Measurements from ENCODE around the gene NEO1.

NEO1 gene

DNA sequence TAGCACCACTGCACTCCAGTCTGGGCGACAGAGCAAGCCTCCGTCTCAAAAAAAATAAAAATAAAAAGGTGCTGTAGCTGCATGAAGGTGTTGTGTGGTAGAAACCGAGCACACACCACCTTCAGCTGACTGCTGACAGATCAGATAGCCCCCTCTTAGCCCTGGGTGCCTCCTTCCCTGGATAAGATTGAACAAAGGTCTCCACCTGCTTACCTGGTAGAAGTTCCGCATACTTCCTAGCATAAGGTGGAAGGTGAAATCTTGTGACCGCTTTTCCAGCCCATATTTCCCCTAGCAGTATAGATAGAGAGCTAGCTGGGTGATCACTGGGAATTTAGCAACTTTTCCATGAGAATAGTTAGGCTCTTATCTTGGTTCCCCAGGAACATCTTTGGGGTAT lies 18.7 kb upstream of the NEO1 start:
- DNase-seq = no peak

DNA sequence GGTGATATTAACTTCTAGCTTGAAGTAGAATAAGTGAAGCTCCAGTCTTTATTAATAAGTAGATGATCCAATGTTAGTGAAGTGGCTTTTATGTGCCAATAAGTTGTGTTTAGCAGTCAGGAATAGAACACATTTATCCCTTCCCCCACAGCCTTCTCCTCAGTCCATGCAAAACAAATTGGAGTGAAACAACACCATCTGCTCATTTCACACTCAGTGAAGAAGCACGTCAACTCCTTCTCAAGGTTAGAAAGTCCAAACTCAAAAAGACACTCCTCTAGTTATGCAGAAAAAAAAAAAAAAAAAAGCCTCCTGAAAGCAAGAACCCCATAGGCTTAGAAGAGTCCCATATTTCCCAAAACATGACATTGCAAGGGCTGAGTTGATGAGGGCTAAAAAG lies 18.0 kb upstream of the NEO1 start:
- no peak for DNase-seq

DNA sequence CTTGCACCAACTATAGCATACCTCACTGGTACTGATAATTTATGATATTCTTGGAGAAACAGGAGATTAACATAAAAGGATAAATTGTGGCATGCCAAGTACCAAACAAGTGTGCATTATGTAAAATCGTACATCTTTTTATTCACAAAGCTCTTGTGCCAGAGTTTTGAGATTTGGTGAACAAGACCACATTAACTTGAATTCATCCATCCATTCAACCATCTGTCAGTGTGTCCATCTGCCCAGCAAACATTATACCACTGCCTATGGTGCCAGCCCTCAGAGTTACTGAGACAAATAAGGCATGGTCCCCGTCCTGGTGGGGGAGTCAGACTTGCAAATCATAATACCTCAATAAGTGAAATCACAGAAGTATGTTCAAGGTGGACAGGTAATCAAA lies 17.0 kb upstream of the NEO1 start:
- DNase-seq = no peak

DNA sequence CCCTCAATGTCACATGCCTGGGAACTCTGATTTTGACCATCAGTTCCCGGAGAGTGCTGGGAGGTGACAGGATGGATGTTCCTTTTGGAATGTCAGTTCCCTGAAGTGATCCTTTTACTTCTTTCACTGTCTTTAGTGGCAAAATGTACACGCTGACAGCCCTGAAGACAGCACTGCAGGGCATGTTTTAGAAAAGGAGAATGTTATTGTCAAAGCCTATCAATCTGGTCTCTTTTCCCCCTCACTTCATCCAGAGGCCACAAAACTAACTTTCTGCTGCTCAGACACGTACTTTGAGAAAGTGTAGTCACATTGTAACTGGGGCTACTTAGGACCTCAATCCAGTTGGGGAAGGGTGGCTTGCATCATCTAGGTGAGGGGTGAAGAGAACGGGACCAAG lies 14.0 kb upstream of the NEO1 start:
- DNase-seq = no peak

DNA sequence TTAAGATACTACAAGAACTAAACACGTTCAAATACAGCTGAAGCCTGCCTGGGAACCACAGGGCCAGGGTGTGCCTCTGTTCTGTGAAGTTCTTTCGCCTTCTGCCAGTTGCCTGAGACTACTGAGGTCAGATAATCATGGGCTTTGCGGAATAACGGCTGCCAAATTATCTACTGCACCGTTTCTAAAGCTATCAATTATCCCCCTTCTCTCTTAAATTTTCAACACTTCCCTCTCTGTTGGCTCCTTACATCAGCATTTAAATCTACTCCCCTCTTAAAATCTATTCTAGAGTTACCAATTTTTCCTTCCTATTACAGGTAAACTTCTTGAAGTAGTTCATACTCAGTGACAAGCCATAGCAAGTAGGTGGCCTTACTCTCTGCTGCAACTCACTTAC lies 6.2 kb upstream of the NEO1 start:
- peak; percentile 55 for DNase-seq

DNA sequence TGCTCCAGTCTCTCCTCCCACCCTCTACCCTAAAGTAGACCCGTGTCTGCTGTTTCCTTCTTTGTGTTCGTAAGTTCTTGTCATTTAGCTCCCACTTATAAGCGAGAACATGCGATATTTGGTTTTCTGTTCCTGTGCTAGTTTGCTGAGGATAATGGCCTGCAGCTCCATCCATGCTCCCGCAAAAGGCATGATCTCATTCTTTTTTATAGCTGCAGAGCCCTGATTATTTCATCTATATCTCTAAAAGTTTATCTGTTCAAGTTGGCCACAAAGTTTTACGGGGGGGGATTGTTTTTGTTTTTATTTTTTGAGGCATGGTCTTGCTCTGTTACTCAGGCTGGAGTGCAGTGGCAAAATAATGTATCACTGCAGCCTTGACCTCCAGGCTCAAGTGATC lies 4.4 kb upstream of the NEO1 start:
- no peak for DNase-seq

DNA sequence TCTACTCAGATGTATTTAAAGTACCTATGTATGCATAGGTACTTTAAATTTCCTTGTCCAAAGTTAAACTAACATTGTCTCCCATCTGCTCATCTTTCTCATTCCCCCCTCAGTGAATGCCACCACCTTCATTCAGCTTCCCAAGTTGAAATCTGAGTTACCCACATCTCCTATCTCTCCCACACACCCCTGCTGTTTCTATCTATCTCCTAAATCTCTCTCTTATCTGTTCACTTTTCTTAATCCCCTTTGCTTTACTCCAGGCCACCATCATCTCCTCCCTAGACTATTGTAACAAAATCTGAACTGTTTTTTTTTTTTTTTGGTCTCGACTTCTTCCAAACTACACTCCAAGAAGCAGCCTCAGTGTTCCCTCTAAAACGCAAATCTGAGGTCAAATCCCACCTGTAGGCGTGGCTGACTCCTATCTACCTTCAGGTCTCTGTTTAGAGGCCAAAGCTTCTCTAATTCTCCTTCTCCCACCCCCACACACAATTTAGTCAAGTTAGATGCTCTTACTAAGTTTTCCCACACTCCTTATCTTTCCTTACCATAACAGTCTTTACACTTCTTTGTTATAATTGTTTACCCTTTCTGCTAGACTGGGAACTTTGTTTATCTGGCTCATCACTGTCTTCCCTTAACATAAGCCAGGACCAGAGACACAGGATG lies 3.5 kb upstream of the NEO1 start:
- DNase-seq = no peak

DNA sequence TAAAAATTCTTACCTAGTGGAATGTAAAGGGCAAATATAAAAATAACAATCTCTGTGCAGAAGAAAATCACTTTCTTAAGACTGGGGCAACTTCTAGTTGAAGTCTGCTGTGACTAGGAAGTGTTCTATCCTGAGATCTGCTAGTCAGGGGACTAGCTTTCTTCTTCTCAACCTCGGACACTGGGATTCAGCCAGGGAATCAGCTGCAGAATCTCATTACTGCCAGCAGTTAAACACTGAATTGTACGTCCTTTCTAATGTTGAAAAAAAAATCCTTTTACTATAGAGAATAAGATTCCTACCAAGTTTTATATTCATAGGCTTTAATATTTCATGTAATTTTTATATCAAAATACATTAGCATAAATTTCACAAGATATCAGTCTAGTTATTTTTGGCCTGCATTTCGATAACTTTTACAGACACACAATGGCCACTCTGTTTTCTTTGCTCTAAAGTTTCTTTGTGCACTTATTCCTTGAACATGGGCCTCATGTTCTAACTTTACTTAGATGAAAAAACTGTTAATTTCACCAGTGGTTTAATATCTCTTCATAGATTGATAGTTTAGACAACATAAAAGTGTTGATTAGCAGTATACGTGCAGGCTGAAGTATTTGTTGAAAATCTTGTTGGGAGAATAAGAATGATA lies 2.6 kb upstream of the NEO1 start:
- DNase-seq = no peak

DNA sequence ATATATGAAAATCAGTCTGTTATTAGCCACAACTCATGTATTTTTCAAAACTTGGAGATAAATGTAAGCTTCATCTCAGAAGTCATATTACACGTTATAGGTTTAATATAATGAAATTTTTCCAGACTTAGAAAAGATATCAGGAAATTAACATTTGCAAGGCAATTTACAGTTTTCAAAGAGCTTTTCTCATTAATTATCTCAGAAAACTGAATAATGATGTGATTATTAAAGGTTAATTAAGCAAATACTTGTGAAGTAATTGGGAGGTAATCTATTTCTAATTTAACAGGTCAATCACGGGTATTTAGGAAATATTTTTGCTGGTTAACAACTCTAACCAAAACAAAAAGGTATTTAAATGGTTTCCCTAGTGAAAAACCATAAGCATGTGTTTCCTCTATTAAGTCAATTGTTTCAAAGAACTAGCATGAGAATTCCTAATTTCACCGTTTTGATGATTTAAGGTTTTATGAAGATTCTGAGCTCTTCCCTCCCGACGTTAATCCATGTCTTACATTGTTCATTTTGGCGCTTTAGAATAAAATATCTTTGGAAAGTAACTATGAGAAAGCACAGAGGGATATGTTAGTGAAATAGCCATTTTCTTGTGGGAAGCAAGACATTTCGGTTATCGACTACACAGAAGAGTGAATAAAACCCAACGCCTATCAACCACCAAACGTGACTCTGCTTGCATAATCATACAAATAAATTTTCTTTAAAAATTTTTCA lies 1.5 kb upstream of the NEO1 start:
- no peak for DNase-seq

DNA sequence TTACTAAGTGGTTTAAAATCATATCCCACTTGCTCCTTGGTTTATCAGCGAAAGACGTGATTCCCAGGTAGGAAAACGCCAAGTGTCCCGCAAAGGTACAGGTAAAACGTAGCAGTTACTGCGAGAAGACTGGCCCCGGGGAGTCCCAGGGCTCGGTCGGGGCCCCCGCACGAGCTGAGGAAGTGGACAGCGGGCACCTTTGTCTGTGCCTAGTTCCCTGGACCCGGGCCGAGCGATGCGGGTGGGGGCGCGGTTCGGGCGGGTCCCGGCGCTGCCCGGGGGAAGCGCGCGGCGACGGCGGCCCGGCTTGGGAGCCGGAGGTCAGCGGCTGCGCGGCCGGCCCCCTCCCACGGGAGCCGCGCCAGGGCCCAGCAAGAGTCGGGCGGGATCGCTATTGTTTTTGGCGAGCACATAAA lies 864 bp upstream of the NEO1 start:
- DNase-seq = no peak

DNA sequence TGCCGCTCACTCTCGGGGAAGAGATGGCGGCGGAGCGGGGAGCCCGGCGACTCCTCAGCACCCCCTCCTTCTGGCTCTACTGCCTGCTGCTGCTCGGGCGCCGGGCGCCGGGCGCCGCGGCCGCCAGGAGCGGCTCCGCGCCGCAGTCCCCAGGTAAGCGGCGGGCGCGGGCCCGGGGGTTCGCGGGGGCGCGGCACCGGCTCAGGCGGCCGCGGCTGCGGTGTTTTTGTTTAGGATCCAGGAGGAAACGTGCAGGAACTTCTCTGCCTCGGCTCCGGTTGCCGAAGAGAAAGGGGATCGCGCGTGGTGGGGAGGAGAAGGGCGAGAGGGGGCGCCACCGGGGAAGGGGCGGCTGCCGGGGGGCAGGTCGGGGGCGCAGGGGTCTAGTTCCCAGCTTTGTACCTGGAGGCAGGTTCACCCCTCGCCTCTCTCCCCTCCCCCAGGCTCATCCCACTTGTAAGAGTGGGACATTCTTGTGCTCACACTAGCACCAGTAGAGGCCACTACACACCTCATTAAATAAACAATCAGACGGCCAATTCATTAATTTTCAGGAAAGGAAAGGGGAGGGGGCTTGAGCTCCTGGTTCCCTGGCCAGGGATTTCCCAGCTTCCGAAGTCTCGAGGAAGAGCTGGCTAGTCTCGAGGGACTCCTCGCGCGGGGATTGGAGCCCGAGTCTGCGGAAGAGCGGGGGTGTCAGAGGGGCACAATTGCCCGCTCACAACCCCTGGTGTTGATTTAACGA lies 562 bp downstream of the NEO1 start:
- DNase-seq = peak; percentile 71

DNA sequence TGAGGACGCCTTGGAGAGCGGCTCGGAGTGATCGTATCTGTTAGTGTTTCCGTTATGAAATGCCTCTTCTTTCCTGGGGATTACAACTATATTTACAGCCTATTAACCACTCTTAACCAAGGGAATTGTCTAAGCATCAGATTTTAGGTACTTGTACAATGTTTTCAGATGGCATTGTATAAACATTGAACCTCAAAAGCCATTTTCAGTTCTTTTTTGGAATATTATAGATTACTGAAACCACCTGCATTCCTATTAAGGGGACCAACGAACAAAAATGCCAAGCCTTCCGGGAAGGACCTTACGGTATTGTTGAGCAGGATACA lies 1.1 kb downstream of the NEO1 start:
- no peak for DNase-seq

DNA sequence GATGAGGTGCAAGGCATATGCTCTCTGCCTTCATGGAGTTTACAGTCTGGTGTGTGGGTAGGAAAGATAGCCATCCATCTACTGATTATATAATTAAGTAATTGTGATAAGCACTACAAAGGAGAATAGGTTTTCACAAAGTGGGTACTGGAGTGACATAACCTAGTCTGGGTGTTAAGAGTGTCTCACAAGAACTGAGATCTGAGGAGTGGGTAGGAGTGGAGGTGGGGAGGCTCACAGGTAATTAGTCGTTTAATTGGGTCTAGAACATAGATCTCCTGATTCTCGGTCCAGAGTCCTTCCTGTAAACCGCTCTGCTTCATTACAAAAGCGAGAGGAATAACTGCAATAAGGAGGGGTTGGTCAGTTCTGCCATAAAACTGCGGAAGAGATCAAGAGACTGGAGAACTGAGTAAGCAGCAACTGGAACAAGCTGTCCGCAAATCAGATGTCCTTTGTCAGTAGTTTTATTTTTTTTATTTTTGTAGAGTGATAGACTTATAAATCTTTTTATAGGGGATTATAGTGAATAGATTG lies 2.2 kb downstream of the NEO1 start:
- no peak for DNase-seq

DNA sequence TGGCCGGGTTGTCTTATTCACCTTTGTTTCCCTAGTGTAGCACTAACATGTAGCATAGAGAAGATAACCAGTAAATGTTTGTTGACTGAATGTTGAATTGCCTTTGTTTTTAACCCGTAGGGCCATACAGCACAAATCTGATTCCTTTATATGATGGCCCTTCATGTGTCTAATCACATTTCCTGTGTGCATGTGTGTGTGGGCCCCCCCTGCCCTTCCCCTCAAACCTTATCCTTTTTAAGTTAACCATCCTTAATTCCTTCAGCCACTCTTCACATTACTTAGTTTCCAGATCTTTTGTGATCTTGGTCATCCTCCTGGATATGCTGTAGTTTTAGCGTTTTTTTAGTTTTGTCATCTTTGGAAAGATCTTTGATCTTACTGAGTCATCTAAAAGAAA lies 4.2 kb downstream of the NEO1 start:
- DNase-seq = no peak

DNA sequence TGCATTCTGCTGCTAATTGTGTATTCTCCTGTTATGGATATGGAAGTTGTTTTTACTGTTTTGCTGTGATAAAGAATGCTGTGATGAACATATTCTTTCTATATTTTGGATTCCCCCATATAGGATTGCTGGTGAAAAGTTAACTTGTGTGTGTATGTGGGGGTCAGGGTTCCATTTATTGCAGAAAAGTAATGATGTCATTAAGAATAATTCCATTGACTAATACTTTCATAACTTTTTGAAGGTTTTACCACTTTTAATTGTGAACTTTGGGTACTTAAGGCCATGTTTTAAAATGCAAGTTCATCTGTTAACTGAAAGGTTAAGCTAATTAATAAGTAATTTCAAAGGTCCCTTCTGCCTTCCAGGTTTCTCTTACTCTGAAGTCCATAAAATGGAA lies 6.2 kb downstream of the NEO1 start:
- no peak for DNase-seq

DNA sequence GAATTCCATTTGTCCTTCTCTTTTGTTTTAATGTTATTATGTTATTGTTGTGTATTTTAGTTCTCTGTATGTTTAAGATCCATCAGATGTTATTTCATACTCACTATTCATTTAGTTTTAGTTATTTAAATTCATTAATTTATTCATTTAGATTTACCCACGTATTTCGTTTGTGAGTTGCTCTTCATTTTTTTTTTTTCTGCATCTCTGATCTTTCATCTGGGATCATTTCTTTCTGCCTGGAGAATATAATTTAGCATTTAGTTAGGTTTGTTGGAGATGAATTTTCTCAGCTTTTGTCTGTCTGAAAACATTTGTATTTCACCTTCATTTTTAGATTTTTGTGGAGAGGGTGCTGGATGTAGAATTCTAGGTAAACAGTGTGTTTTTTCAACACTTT lies 12.9 kb downstream of the NEO1 start:
- DNase-seq = no peak

DNA sequence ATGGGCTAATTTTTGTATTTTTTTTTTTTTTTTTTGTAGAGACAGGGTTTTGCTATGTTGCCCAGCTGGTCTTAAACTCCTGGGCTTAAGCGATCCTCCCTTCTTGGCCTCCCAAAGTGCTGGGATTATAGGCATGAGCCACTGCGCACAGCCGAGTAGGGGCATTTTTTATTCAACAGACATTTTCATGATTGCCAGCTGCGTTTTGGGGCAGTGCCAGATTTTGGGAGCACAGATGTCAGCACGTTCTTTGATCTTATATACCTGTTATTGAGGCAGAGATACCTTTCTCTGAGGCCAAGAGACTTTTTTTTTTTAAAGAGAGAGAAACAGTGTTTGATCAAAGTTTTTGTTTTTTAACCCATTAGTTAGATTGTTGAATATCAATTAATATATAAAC lies 16.8 kb downstream of the NEO1 start:
- DNase-seq = no peak

DNA sequence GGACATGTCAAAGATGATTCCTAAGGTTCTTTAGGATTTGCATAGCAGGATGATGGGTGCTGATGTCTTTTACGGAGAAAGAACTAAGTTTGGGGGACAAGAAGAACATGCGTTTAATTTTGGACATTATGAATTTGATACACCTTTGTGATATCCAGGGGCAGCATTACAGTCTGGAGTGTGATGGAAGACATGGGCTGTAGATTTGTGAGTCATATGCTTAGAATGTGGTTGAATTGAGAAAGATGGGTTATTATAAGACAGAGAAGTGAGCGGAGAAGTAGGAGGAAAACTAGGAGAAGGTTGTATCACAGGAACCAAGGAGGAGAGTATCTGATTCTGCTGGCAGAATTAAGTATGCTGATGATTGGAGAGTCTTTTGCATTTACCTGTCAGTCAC lies 20.6 kb downstream of the NEO1 start:
- no peak for DNase-seq

DNA sequence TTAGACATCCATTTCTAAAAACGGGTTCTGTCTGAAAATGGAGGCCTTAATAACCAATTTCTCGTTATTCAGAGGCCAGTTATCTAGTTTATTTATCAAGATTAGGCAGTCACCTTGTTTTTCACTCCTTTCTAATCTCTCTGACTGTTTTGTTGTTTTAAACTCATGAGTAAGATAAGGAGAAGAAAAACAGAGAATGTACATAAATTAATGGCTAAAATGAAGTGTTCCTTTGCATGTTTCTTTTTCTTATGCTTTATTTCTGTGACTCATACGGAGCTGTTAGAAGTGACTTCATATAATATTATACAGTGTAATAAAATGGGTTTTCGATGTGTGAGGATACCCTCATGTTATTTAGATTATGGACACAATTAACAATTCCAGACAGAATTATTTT lies 22.0 kb downstream of the NEO1 start:
- DNase-seq = no peak

DNA sequence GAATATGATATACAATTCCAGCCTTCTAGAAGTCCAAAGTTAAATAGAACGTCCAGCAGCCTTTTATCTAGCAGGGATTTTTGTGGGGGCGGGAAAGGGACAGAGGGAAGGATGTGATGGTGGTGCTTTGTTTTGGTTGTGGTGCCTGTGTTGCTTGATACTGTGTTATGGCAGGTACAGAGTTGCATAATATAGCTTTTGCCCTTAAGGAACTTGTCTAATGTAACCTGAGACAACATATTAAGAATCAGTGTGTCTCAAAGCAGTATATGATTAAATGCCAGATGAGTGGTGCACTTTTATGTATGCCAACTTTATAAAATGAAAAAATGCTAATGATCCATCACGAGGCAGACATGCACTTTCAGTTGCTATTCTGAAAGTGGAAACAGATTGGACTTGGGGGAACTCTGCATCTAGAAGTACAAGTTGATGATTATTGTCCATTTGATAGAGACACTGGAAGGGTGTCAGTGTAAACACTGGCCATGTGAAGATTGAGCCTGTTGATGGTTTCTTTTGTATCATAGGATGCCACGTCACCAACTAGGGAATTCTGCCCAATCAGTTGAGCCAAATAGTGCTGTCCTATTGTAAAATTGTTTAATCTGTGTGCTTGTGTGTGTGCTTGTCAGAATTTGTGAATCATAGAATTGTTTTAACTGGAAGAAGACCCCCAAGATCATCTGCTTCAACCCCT lies 23.0 kb downstream of the NEO1 start:
- no peak for DNase-seq

DNA sequence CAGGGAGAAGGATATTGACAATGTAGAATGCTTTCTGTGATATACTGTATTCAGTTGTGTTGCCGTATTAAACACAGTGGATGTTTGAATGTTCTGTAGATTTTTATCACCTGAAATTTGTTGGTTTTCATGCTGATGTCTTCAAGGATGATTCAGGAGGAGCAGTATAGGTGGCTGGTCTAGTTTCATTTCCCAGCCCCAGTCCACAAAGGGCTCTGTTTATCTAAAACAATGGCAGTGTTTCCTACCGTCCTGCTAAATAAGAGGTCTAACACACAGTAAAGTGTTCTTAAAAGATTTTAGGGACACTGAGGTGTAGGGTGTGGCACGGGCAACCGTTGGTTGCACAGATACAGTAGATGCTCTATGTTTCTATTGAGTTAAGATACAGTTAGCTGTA lies 26.0 kb downstream of the NEO1 start:
- DNase-seq = no peak

DNA sequence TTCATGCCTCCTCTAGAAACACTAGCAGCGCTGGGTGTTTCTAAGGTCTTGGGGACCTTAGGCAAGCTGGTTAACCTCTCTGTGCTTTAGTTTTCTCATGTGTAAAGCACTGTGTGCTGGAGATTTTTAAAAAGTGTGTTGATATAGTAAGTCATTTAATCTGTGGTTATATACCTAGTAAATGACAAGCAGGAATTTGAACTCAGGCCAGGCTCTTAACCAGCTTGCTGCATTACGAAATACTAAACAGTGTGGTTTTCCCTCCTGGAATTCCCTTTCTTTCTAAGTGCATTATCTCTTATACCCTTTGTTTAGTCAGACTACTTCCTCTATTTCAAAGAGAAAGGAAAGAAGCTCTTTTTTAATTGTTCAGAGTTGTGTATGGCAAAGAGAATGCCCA lies 26.5 kb downstream of the NEO1 start:
- no peak for DNase-seq

DNA sequence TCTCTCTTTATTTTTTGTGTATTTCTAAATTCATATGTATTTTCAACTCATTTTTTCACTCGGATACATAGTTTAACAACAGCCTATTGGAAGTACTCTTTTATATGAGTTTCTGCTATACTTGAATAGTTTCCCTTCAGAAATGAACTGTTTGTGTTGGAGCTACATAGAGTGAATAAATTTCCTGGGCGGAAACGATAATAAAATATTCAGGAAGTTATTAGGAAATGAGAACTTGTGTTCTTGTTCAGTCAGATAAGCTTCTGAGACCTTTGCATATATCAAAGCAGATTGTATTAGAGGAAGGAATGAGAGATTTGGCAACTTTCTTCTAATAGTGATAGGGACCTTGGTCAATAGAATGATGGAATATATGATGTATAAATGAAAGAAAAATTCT lies 27.3 kb downstream of the NEO1 start:
- DNase-seq = no peak
